Esophagus muscularis mucosa (tissue), 3 donors: ENCODE data around the gene ANO8.

ENCODE experiments used
- POLR2A ChIP-seq: fragments of 450-650 bp; IDR thresholded peaks from one replicate; pipeline ENCODE4 v1.6.1; 2017; ENCODE audit warnings: antibody characterized with exemption, moderate library complexity, mild to moderate bottlenecking, low read depth
- POLR2AphosphoS5 ChIP-seq, 2 donors: sonication (generic); formaldehyde crosslinking; IDR thresholded peaks; one replicate each; pipeline ENCODE4 v1.6.1; 2017; ENCODE audit warnings: antibody characterized with exemption in 2 of 2
- TF ChIP-seq, protein P1 (sequence below), 3 experiments: fragments of 200-600 bp in 2 of 3; fragments of 450-650 bp in 1 of 3; sonication (generic) in 2 of 3; IDR thresholded peaks; one replicate each; pipeline ENCODE4 v1.5.1; 2017 to 2019; ENCODE audit warnings: antibody characterized with exemption in 3 of 3, mild to moderate bottlenecking in 2 of 3, moderate library complexity in 1 of 3

DNA sequence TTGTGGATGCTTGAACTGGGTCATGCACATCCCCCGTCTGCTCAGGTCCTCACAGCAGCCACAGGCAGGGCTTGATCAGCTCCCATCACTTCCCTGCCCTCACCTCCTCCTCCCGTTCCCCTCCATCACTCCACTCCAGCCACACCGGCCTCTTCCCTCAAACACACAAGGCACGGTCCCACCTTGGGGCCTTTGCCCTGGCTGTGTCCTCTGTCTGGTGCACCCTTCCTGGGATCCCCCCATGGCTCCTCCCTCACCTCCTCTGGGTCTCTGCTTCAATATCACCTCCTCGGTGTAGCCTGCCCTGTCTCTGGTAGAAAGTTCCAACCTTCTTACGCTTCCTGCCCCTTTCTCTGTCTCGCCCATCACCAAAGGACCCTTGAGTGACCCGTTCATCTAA is 18.7 kb upstream of the ANO8 start:
- TF ChIP-seq, protein P1, sequence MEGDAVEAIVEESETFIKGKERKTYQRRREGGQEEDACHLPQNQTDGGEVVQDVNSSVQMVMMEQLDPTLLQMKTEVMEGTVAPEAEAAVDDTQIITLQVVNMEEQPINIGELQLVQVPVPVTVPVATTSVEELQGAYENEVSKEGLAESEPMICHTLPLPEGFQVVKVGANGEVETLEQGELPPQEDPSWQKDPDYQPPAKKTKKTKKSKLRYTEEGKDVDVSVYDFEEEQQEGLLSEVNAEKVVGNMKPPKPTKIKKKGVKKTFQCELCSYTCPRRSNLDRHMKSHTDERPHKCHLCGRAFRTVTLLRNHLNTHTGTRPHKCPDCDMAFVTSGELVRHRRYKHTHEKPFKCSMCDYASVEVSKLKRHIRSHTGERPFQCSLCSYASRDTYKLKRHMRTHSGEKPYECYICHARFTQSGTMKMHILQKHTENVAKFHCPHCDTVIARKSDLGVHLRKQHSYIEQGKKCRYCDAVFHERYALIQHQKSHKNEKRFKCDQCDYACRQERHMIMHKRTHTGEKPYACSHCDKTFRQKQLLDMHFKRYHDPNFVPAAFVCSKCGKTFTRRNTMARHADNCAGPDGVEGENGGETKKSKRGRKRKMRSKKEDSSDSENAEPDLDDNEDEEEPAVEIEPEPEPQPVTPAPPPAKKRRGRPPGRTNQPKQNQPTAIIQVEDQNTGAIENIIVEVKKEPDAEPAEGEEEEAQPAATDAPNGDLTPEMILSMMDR (IDR thresholded peaks at IDR 0.05) = no peak
- no peak for TF ChIP-seq POLR2A
- no peak for TF ChIP-seq POLR2AphosphoS5 (IDR thresholded peaks at IDR 0.05)
